ENCODE measurements around the gene PIP.

GRCh38 chr7:143096146-143096545, 35.7 kb upstream of the PIP start:
- TF ChIP-seq CTCF (IDR thresholded peaks at IDR 0.05) (no peak), EP300 (IDR thresholded peaks at IDR 0.05) (no peak), POLR2A (IDR thresholded peaks at IDR 0.05) (no peak), POLR2AphosphoS5 (IDR thresholded peaks at IDR 0.05) (no peak)

All from gastroesophageal sphincter (tissue), 3 donors.